ENCODE data around the gene RETREG1.

DNA sequence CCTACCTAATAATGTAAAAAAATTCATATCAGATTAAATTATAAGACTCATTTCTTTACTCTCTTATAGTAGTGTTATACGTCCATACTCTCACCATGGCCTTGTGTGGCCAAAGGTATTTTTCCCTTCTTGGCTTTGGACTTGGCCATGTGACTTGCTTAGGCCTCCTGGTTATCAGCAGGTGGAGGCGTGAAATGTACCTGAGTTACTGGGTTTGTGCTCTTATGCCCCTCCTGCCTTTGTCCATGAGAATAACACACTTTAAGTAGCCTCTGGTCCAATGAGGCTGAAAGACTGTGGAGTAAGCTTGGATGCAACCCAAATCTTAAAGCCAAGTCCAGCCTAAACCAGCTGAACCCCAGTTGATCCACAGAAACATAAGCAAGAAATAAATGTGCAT, 68.7 kb downstream of the RETREG1 start:
- TF ChIP-seq, protein P1, sequence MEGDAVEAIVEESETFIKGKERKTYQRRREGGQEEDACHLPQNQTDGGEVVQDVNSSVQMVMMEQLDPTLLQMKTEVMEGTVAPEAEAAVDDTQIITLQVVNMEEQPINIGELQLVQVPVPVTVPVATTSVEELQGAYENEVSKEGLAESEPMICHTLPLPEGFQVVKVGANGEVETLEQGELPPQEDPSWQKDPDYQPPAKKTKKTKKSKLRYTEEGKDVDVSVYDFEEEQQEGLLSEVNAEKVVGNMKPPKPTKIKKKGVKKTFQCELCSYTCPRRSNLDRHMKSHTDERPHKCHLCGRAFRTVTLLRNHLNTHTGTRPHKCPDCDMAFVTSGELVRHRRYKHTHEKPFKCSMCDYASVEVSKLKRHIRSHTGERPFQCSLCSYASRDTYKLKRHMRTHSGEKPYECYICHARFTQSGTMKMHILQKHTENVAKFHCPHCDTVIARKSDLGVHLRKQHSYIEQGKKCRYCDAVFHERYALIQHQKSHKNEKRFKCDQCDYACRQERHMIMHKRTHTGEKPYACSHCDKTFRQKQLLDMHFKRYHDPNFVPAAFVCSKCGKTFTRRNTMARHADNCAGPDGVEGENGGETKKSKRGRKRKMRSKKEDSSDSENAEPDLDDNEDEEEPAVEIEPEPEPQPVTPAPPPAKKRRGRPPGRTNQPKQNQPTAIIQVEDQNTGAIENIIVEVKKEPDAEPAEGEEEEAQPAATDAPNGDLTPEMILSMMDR (conservative IDR thresholded peaks at IDR 0.05; ENCODE audit: low read length) = no peak
- no peak for TF ChIP-seq EZH2phosphoT487 (IDR thresholded peaks at IDR 0.05; ENCODE audit: borderline replicate concordance)
